Measurements from ENCODE around the gene COL1A2.

DNA sequence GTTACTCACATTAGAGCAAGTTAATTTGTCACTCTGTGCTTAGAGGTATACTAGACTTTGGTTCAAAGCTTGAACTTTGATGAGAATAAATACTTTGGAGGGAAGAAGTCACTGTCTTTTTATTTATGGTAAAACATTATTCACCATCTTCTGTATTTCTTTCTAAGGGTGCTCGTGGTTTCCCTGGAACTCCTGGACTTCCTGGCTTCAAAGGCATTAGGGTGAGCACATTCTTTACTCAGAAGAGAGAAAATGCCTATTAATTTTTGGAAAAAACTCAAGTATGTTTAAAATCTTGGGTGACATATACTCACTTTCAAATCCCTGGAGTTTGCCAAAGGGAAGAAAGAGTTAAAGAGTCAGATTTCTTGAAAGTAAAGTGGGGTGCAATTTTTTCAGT lies 10.8 kb downstream of the COL1A2 start:
- TF ChIP-seq CTCF (IDR thresholded peaks at IDR 0.05; ENCODE audit: borderline replicate concordance, extremely low read depth, low read length, poor library complexity, severe bottlenecking) (no peak), EZH2 (IDR thresholded peaks at IDR 0.05; ENCODE audit: borderline replicate concordance, low read depth, low read length, severe bottlenecking) (no peak)
